H1 (cell line): Measurements from ENCODE around the gene NUP50. TPM values are rescaled to one million over a fixed set of nuclear protein-coding genes. Genes with fewer than 3 reads are reported as not detected.

ENCODE experiments used
- ASH2L ChIP-seq: fragments of 200-600, 300-600 bp; sonication (generic); IDR thresholded peaks from one replicate; pipeline ENCODE4 v1.7.1; 2017; ENCODE audit warnings: low read length
- KDM1A ChIP-seq: fragments of 200-600, 300-600 bp; sonication (generic); IDR thresholded peaks from 2 replicates; pipeline ENCODE4 v1.7.1; 2016; ENCODE audit warnings: mild to moderate bottlenecking, low read length, borderline replicate concordance
- SAP30 ChIP-seq: fragments of 300-600 bp; sonication (generic); IDR thresholded peaks from 2 replicates; pipeline ENCODE4 v1.7.1; 2012; ENCODE audit warnings: low read length, moderate library complexity, mild to moderate bottlenecking, inconsistent platforms; ENCODE audit not compliant: insufficient read depth, insufficient replicate concordance
- polyA plus RNA-seq, 7 experiments: library from polyadenylated mRNA; depleted of rRNA in 3 of 7; stranded (reverse) in 5 of 7; unstranded in 2 of 7; fragments of >200 nt in 5 of 7; fragments of 200-250 nt in 2 of 7; gene quantifications; 1 replicate in 5 of 7; 2 replicates in 1 of 7; 4 replicates in 1 of 7; pipeline versions ENCODE4 v1.2.1 to v1.2.3, GENCODE V29; 2011 to 2013; ENCODE audit warnings: missing spikeins in 2 of 7, mixed read lengths in 2 of 7
- total RNA-seq: library from RNA; stranded (reverse); fragmentation: NEBNext Ultra II Directional; extraction: Animal tissue kit (Norgen Biotek cat#: 25700); gene quantifications from 2 replicates; pipeline ENCODE4 v1.2.1, GENCODE V29; 2021

The NUP50 gene
- total and polyA plus RNA-seq, 2 of the 8 experiments (the other 6 are each of a cell fraction or from before 2014, with no cell fraction given): 20.0 to 112 TPM

- TF ChIP-seq SAP30 (peak; percentile 86), KDM1A (no peak), ASH2L (peak; percentile 15)
Measured at GRCh38 chr22:45164270-45165088, 754 bp downstream of the NUP50 start (continued).
